ENCODE data around the gene DFFB. TPM values are rescaled to one million over a fixed set of nuclear protein-coding genes. Genes with fewer than 3 reads are reported as not detected.

Gene DFFB
- total and polyA plus RNA-seq, 4 experiments from 2014 or later: 8.2 to 26.1 (median 18.1) TPM

GRCh38 chr1:3814771-3815561, 42.3 kb upstream of the DFFB start:
- Mint-ChIP-seq H3K36me3 (peaks cover 24 to 33% of the 10 kb centered on the region in 2 donors), H3K9me3 (no peaks in the 10 kb centered on the region), H3K4me3 (no peak overlapping the region), H3K27ac (peak overlapping the region in 1 of 7 donors; percentile 17), H3K27me3 (no peaks in the 10 kb centered on the region), H3K4me1 (peaks cover 0 to 3% (median 0%) of the 10 kb centered on the region in 4 donors)
- H3K27me3 ChIP-seq (ENCODE audit: insufficient read depth, low read length): no peaks in the 10 kb centered on the region
- no peak overlapping the region for H3K27ac ChIP-seq (ENCODE audit: low read depth, low read length)
- intact Hi-C loops (cut with micrococcal nuclease): no loop called here
- DNase-seq: no peak
- H3K4me3 ChIP-seq (ENCODE audit: low read length in 2 of 2): no peak overlapping the region
- H3K36me3 ChIP-seq (ENCODE audit: insufficient read depth, low read length): peaks cover 2% of the 10 kb centered on the region
- CTCF ChIA-PET (ENCODE audit: partially characterized antibody): no interaction called here
- no peaks in the 10 kb centered on the region for H3K9me3 ChIP-seq (ENCODE audit: control insufficient read depth in 1 of 2, low read length in 2 of 2)
- POLR2A ChIA-PET (ENCODE audit: partially characterized antibody): interaction anchor here (0.5 to 0.8 kb wide), 2 partner anchors 19 to 40 kb away, joined by 3 to 4 read pairs; partner anchors contain the start of gene LRRC47
- no peaks in the 10 kb centered on the region for H3K4me1 ChIP-seq (ENCODE audit: insufficient read depth, low read length)

- intact Hi-C loops (cut with micrococcal nuclease): no loop called here
- H3K27ac ChIP-seq (ENCODE audit: low read depth, low read length): no peak overlapping the region
- no peaks in the 10 kb centered on the region for H3K27me3 ChIP-seq (ENCODE audit: insufficient read depth, low read length)
- no peaks in the 10 kb centered on the region for H3K4me1 ChIP-seq (ENCODE audit: insufficient read depth, low read length)
- Mint-ChIP-seq H3K27me3 (no peaks in the 10 kb centered on the region), H3K36me3 (peaks cover 34 to 47% of the 10 kb centered on the region in 2 donors), H3K27ac (no peak overlapping the region), H3K9me3 (no peaks in the 10 kb centered on the region), H3K4me1 (peaks cover 0 to 2% (median 0%) of the 10 kb centered on the region in 4 donors), H3K4me3 (no peak overlapping the region)
- no peaks in the 10 kb centered on the region for H3K9me3 ChIP-seq (ENCODE audit: control insufficient read depth in 1 of 2, low read length in 2 of 2)
- DNase-seq: no peak
- peaks cover 14% of the 10 kb centered on the region for H3K36me3 ChIP-seq (ENCODE audit: insufficient read depth, low read length)
- CTCF ChIA-PET (ENCODE audit: partially characterized antibody): no interaction called here
- POLR2A ChIA-PET (ENCODE audit: partially characterized antibody): no interaction called here
- H3K4me3 ChIP-seq (ENCODE audit: low read length in 2 of 2): no peak overlapping the region
Measured at GRCh38 chr1:3816331-3817137, 40.7 kb upstream of the DFFB start.

GRCh38 chr1:3817138-3817740, 40.0 kb upstream of the DFFB start:
- Histone ChIP-seq H3K4me1 (ENCODE audit: insufficient read depth, low read length) (no peaks in the 10 kb centered on the region), H3K9me3 (ENCODE audit: control insufficient read depth in 1 of 2, low read length in 2 of 2) (no peaks in the 10 kb centered on the region), H3K4me3 (ENCODE audit: low read length in 2 of 2) (no peak overlapping the region), H3K27me3 (ENCODE audit: insufficient read depth, low read length) (no peaks in the 10 kb centered on the region), H3K36me3 (ENCODE audit: insufficient read depth, low read length) (peaks cover 19% of the 10 kb centered on the region), H3K27ac (ENCODE audit: low read depth, low read length) (no peak overlapping the region)
- CTCF ChIA-PET (ENCODE audit: partially characterized antibody): no interaction called here
- POLR2A ChIA-PET (ENCODE audit: partially characterized antibody): no interaction called here
- peaks cover 0 to 3% (median 0%) of the 10 kb centered on the region in 4 donors for H3K4me1 Mint-ChIP-seq
- intact Hi-C loops (cut with micrococcal nuclease): no loop called here
- H3K27ac Mint-ChIP-seq: no peak overlapping the region
- DNase-seq: no peak
- H3K4me3 Mint-ChIP-seq: no peak overlapping the region
- no peaks in the 10 kb centered on the region for H3K27me3 Mint-ChIP-seq
- no peaks in the 10 kb centered on the region for H3K9me3 Mint-ChIP-seq
- peaks cover 41 to 54% of the 10 kb centered on the region in 2 donors for H3K36me3 Mint-ChIP-seq

GRCh38 chr1:3817821-3818597, 39.3 kb upstream of the DFFB start:
- Histone ChIP-seq H3K27ac (ENCODE audit: low read depth, low read length) (no peak overlapping the region), H3K27me3 (ENCODE audit: insufficient read depth, low read length) (no peaks in the 10 kb centered on the region), H3K4me3 (ENCODE audit: low read length in 2 of 2) (no peak overlapping the region), H3K36me3 (ENCODE audit: insufficient read depth, low read length) (peaks cover 26% of the 10 kb centered on the region), H3K4me1 (ENCODE audit: insufficient read depth, low read length) (no peaks in the 10 kb centered on the region), H3K9me3 (ENCODE audit: control insufficient read depth in 1 of 2, low read length in 2 of 2) (no peaks in the 10 kb centered on the region)
- Mint-ChIP-seq H3K36me3 (peaks cover 47 to 62% of the 10 kb centered on the region in 2 donors), H3K4me1 (peaks cover 0 to 3% (median 0%) of the 10 kb centered on the region in 4 donors), H3K9me3 (no peaks in the 10 kb centered on the region), H3K4me3 (no peak overlapping the region), H3K27ac (peak overlapping the region in 1 of 7 donors; percentile 41), H3K27me3 (no peaks in the 10 kb centered on the region)
- intact Hi-C loops (cut with micrococcal nuclease): no loop called here
- ChIA-PET CTCF (ENCODE audit: partially characterized antibody) (no interaction called here), POLR2A (ENCODE audit: partially characterized antibody) (no interaction called here)
- DNase-seq: no peak

- Mint-ChIP-seq H3K27me3 (no peaks in the 10 kb centered on the region), H3K36me3 (peaks cover 49 to 68% of the 10 kb centered on the region in 2 donors), H3K4me3 (no peak overlapping the region), H3K4me1 (peaks cover 0 to 3% (median 0%) of the 10 kb centered on the region in 4 donors), H3K27ac (no peak overlapping the region), H3K9me3 (no peaks in the 10 kb centered on the region)
- POLR2A ChIA-PET (ENCODE audit: partially characterized antibody): no interaction called here
- H3K27me3 ChIP-seq (ENCODE audit: insufficient read depth, low read length): no peaks in the 10 kb centered on the region
- intact Hi-C loops (cut with micrococcal nuclease): no loop called here
- no peak overlapping the region for H3K27ac ChIP-seq (ENCODE audit: low read depth, low read length)
- no peaks in the 10 kb centered on the region for H3K9me3 ChIP-seq (ENCODE audit: control insufficient read depth in 1 of 2, low read length in 2 of 2)
- CTCF ChIA-PET (ENCODE audit: partially characterized antibody): no interaction called here
- no peak for DNase-seq
- no peaks in the 10 kb centered on the region for H3K4me1 ChIP-seq (ENCODE audit: insufficient read depth, low read length)
- no peak overlapping the region for H3K4me3 ChIP-seq (ENCODE audit: low read length in 2 of 2)
- peaks cover 31% of the 10 kb centered on the region for H3K36me3 ChIP-seq (ENCODE audit: insufficient read depth, low read length)
Measured at GRCh38 chr1:3819771-3820200, 37.5 kb upstream of the DFFB start.

GRCh38 chr1:3820316-3820715, 37.0 kb upstream of the DFFB start:
- no peaks in the 10 kb centered on the region for H3K27me3 Mint-ChIP-seq
- ChIA-PET CTCF (ENCODE audit: partially characterized antibody) (no interaction called here), POLR2A (ENCODE audit: partially characterized antibody) (no interaction called here)
- intact Hi-C loops (cut with micrococcal nuclease): no loop called here
- no peak for DNase-seq
- peaks cover 45 to 67% of the 10 kb centered on the region in 2 donors for H3K36me3 Mint-ChIP-seq
- Histone ChIP-seq H3K27me3 (ENCODE audit: insufficient read depth, low read length) (no peaks in the 10 kb centered on the region), H3K9me3 (ENCODE audit: control insufficient read depth in 1 of 2, low read length in 2 of 2) (no peaks in the 10 kb centered on the region), H3K36me3 (ENCODE audit: insufficient read depth, low read length) (peaks cover 34% of the 10 kb centered on the region), H3K4me3 (ENCODE audit: low read length in 2 of 2) (no peak overlapping the region), H3K27ac (ENCODE audit: low read depth, low read length) (no peak overlapping the region), H3K4me1 (ENCODE audit: insufficient read depth, low read length) (no peaks in the 10 kb centered on the region)
- H3K4me1 Mint-ChIP-seq: peaks cover 0 to 3% (median 0%) of the 10 kb centered on the region in 4 donors
- H3K27ac Mint-ChIP-seq: no peak overlapping the region
- H3K4me3 Mint-ChIP-seq: no peak overlapping the region
- H3K9me3 Mint-ChIP-seq: no peaks in the 10 kb centered on the region

All from CD4-positive, alpha-beta memory T cell (primary cell).